Adrenal gland (tissue), 5 donors: ENCODE results near the gene ITGA6.

Source experiments
- POLR2A ChIP-seq, 2 donors: fragments of 450-650 bp; IDR thresholded peaks; one replicate each; pipeline ENCODE4 v1.6.1; 2017; ENCODE audit warnings: antibody characterized with exemption in 2 of 2, mild to moderate bottlenecking in 2 of 2, moderate library complexity in 1 of 2
- TF ChIP-seq, protein P1 (sequence below), 6 experiments: fragments of 450-650 bp in 4 of 6; fragments of 200-600 bp in 2 of 6; sonication (generic) in 1 of 6; IDR thresholded peaks; 1 replicate in 5 of 6; 2 replicates in 1 of 6; pipeline versions ENCODE4 v1.5.1 to v1.8.0; 2016 to 2021; ENCODE audit warnings: antibody characterized with exemption in 6 of 6, mild to moderate bottlenecking in 2 of 6, moderate library complexity in 1 of 6
- donor health status: DM: no; HTN: no; CAD: no.

DNA sequence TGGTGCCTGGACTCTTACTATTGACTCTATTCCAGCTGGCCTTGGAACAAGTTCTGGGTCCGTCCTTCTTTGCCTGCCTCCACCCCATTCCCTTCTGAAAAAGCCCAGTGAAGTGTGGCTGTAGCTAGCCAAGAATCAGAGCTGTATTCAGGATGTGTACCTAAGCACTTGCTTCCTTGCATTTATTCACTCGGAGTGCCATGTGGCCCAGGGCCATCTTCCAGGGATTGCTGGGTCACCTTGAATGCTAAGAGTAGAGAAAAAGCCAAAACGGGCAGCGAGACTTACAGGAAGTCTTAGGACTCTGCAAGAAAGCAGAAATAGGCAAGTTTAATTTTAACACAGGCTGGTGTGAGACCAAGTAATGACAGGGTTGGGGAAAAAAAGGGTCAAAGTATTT is 4.1 kb downstream of the ITGA6 start:
- TF ChIP-seq, protein P1, sequence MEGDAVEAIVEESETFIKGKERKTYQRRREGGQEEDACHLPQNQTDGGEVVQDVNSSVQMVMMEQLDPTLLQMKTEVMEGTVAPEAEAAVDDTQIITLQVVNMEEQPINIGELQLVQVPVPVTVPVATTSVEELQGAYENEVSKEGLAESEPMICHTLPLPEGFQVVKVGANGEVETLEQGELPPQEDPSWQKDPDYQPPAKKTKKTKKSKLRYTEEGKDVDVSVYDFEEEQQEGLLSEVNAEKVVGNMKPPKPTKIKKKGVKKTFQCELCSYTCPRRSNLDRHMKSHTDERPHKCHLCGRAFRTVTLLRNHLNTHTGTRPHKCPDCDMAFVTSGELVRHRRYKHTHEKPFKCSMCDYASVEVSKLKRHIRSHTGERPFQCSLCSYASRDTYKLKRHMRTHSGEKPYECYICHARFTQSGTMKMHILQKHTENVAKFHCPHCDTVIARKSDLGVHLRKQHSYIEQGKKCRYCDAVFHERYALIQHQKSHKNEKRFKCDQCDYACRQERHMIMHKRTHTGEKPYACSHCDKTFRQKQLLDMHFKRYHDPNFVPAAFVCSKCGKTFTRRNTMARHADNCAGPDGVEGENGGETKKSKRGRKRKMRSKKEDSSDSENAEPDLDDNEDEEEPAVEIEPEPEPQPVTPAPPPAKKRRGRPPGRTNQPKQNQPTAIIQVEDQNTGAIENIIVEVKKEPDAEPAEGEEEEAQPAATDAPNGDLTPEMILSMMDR (IDR thresholded peaks at IDR 0.05), result no peak
- no peak for TF ChIP-seq POLR2A (IDR thresholded peaks at IDR 0.05)
